Measurements from ENCODE around the gene ATP8B1. TPM values are rescaled to one million over a fixed set of nuclear protein-coding genes. Genes with fewer than 3 reads are reported as not detected.

The ATP8B1 gene
- polyA plus RNA-seq, 1 experiment: 77.6 TPM

- H3K4me3 ChIP-seq (ENCODE audit: low read depth, low read length): no peak overlapping the region
- no peak for DNase-seq (ENCODE audit: low read depth, low spot score)
- ChIA-PET CTCF (no interaction called here), POLR2A (interaction anchor here (0.7 kb wide), 1 partner anchor 73 kb away, joined by 3 read pairs; no protein-coding TSS in a partner anchor)
- H3K9me3 ChIP-seq (ENCODE audit: control insufficient read depth, insufficient read depth, low read length): no peaks in the 10 kb centered on the region; the same call in 1 of the 2 replicates
- H3K27ac ChIP-seq (ENCODE audit: low read depth, low read length): peak overlapping the region; percentile 39
- TF ChIP-seq CTCF (IDR thresholded peaks at IDR 0.05; ENCODE audit: low read depth, low read length): no peak
- H3K27me3 ChIP-seq (ENCODE audit: control insufficient read depth, insufficient read depth, low read length): no peaks in the 10 kb centered on the region
Measured at GRCh38 chr18:57674891-57675290, 128.2 kb downstream of the ATP8B1 start.

- Histone ChIP-seq H3K4me3 (ENCODE audit: low read depth, low read length) (no peak overlapping the region), H3K27me3 (ENCODE audit: control insufficient read depth, insufficient read depth, low read length) (no peaks in the 10 kb centered on the region), H3K27ac (ENCODE audit: low read depth, low read length) (no peak overlapping the region), H3K9me3 (ENCODE audit: control insufficient read depth, insufficient read depth, low read length) (no peaks in the 10 kb centered on the region; the same call in 1 of the 2 replicates)
- CTCF ChIA-PET: interaction anchor here (0.6 to 0.8 kb wide), 2 partner anchors 39 to 795 kb away, joined by 3 to 5 read pairs; no protein-coding TSS in a partner anchor
- POLR2A ChIA-PET: no interaction called here
- DNase-seq (ENCODE audit: low read depth, low spot score): no peak
- no peak for TF ChIP-seq CTCF (IDR thresholded peaks at IDR 0.05; ENCODE audit: low read depth, low read length)
Measured at GRCh38 chr18:57670046-57670445, 133.1 kb downstream of the ATP8B1 start.

- H3K27ac ChIP-seq (ENCODE audit: low read depth, low read length): no peak overlapping the region
- no peaks in the 10 kb centered on the region for H3K9me3 ChIP-seq (ENCODE audit: control insufficient read depth, insufficient read depth, low read length)
- ChIA-PET POLR2A (no interaction called here), CTCF (interaction anchor here (0.5 kb wide), 1 partner anchor 12 kb away, joined by 6 read pairs; no protein-coding TSS in a partner anchor)
- TF ChIP-seq CTCF (IDR thresholded peaks at IDR 0.05; ENCODE audit: low read depth, low read length): no peak
- H3K27me3 ChIP-seq (ENCODE audit: control insufficient read depth, insufficient read depth, low read length): no peaks in the 10 kb centered on the region
- no peak overlapping the region for H3K4me3 ChIP-seq (ENCODE audit: low read depth, low read length)
- DNase-seq (ENCODE audit: low read depth, low spot score): no peak
Measured at GRCh38 chr18:57668021-57668420, 135.1 kb downstream of the ATP8B1 start.

GRCh38 chr18:57666818-57667497, 136.2 kb downstream of the ATP8B1 start:
- TF ChIP-seq CTCF (IDR thresholded peaks at IDR 0.05; ENCODE audit: low read depth, low read length): no peak
- POLR2A ChIA-PET: no interaction called here
- Histone ChIP-seq H3K4me3 (ENCODE audit: low read depth, low read length) (no peak overlapping the region), H3K9me3 (ENCODE audit: control insufficient read depth, insufficient read depth, low read length) (no peaks in the 10 kb centered on the region), H3K27me3 (ENCODE audit: control insufficient read depth, insufficient read depth, low read length) (no peaks in the 10 kb centered on the region), H3K27ac (ENCODE audit: low read depth, low read length) (no peak overlapping the region)
- CTCF ChIA-PET: no interaction called here
- peak; percentile 34 for DNase-seq (ENCODE audit: low read depth, low spot score)

- Histone ChIP-seq H3K27ac (ENCODE audit: low read depth, low read length) (no peak overlapping the region), H3K27me3 (ENCODE audit: control insufficient read depth, insufficient read depth, low read length) (no peaks in the 10 kb centered on the region), H3K4me3 (ENCODE audit: low read depth, low read length) (no peak overlapping the region), H3K9me3 (ENCODE audit: control insufficient read depth, insufficient read depth, low read length) (no peaks in the 10 kb centered on the region)
- ChIA-PET POLR2A (no interaction called here), CTCF (no interaction called here)
- TF ChIP-seq CTCF (IDR thresholded peaks at IDR 0.05; ENCODE audit: low read depth, low read length): no peak
- DNase-seq (ENCODE audit: low read depth, low spot score): no peak
Measured at GRCh38 chr18:57664568-57665165, 138.4 kb downstream of the ATP8B1 start.

All from AG04450 (cell line).